GM12873 (cell line): ENCODE results near the gene FAM227A.

Experiments
- CTCF ChIP-seq: IDR thresholded peaks from 2 replicates; pipeline ENCODE4 v1.5.1; 2012; ENCODE audit warnings: low read depth, mild to moderate bottlenecking, moderate library complexity, low read length, control low read depth; ENCODE audit not compliant: insufficient read depth; ENCODE audit errors: missing control alignments

FAM227A gene

DNA sequence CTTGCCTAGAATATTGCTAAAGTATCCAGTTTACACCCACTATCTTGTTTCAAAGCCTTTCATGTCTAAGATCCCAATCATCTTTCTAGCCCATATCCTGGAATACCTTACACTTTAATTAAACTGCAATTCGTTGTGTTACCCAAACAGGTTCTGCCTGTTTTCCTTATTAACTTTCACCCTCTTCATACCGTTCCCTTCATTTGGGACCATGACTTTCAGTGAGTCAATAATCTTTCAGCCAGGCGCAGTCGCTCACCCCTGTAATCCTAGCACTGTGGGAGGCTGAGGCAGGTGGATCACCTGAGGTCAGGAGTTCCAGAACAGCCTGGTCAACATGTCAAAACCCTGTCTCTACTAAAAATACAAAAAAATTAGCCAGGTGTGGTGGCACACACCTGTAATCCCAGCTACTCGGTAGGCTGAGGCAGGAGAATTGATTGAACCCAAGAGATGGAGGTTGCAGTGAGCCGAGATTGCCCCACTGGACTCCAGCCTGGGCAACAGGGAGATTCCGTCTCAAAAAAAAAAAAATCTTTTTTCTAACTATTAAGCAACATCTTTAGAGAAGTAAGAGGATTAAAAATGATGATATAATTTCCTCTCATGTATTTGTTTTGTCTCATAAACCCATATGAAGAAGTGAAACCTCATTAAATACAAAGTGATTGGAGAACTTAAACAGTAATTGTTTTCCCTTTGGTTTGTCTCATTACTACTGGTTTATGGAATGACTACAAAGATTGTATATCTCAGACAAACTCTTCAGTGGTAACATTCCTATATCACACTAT lies 106.9 kb downstream of the FAM227A start:
- no peak for TF ChIP-seq CTCF

- TF ChIP-seq CTCF = no peak
Observed at GRCh38 chr22:38540701-38541100, 115.5 kb downstream of the FAM227A start.

DNA sequence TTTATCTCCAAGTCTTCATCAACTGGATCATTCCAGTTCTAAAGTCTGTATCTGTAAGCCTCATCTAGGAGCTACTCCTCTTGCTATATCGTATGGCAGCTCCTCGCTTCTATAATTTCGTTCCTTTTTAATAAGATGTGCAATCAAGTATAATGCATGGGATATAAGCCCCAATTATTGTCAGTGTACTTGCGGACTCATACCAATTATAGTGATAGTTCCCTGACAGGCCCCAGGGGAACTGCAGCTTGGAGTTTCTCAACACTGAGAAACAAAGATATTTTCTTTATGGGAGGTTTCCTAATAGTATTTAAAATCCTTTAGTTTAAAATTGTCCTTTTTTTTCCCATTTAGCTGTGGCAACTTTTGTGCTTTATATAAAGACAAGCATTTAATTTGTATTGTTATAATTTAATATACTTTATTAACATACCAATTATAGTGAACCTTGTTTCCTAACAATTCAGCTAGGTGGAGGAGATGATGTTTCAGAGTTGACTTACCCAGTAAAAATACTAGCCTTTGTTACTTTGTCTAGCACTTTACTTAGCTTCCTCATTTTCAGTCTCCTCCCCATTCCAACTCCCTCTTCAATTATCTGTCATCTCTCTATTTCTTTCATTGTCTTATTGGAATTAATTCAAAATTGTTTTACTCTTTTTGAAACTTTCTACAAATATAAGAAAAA lies 124.8 kb downstream of the FAM227A start:
- no peak for TF ChIP-seq CTCF
